ENCODE measurements around the gene GOLGA2. TPM values are rescaled to one million over a fixed set of nuclear protein-coding genes. Genes with fewer than 3 reads are reported as not detected.

GOLGA2 gene
- total RNA-seq, 1 experiment from 2014 or later: 60.5 TPM

- Histone ChIP-seq H3K4me3 (ENCODE audit: low read length) (no peak overlapping the region), H3K9ac (ENCODE audit: low read length) (no peak overlapping the region), H3K27me3 (ENCODE audit: low read length) (no peaks in the 10 kb centered on the region), H3K79me2 (ENCODE audit: low read length) (peaks cover 12% of the 10 kb centered on the region; the same call in 1 of the 2 replicates), H3F3A (ENCODE audit: low read length, unreplicated experiment) (no peaks in the 10 kb centered on the region), H3K4me2 (ENCODE audit: low read length) (no peak overlapping the region), H3K9me2 (replicated peaks; ENCODE audit: low read length) (no peaks in the 10 kb centered on the region), H3K36me3 (ENCODE audit: low read depth, low read length) (no peaks in the 10 kb centered on the region), H3K27ac (ENCODE audit: low read length) (no peak overlapping the region), H2AFZ (ENCODE audit: low read length) (no peak overlapping the region), H4K20me1 (ENCODE audit: low read length) (no peaks in the 10 kb centered on the region), H3K9me3 (ENCODE audit: low read length) (no peaks in the 10 kb centered on the region), H3K4me1 (ENCODE audit: insufficient read depth, low read length) (peaks cover 5% of the 10 kb centered on the region; the same call in 1 of the 2 replicates)
- no TSS peak for BruUV-seq (replicated peaks)
- DNase-seq (no peak), ATAC-seq (no peak)
- intact Hi-C loops (cut with micrococcal nuclease): loop anchor here (10.0 kb wide), 1 partner anchor 46 kb away; no protein-coding TSS in a partner anchor
- CTCF ChIA-PET: no interaction called here
- no peak for TF ChIP-seq EZH2phosphoT487 (IDR thresholded peaks at IDR 0.05; ENCODE audit: borderline replicate concordance, low read length)
- no peak for TF ChIP-seq EZH2 (IDR thresholded peaks at IDR 0.05; ENCODE audit: low read length, unreplicated experiment)
- no peak for TF ChIP-seq CTCF (conservative IDR thresholded peaks at IDR 0.05; ENCODE audit: low read depth, low read length)
- POLR2A ChIA-PET (ENCODE audit: unreplicated experiment): no interaction called here
Measured at GRCh38 chr9:128208946-128209669, 66.7 kb downstream of the GOLGA2 start.

DNA sequence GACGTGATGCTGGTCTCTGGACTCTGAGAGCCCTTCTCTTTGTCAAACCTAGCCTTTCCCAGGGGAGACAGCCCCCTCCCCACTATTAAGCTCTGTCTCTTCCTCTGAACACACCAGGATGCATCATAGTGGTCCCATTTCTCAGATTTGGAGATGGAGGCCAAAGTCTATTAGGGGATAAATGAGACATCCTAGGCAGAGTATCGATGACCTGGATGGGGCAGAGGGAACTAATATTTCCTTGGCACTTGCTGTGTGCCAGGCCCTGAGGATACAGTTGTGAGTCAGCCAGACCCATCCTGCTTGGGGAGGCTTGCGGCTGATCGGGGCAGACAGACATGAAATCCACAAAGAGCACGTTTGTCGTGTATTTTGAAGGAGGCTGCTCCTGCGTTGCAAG lies 67.4 kb downstream of the GOLGA2 start:
- POLR2A ChIA-PET (ENCODE audit: unreplicated experiment): no interaction called here
- no peak overlapping the region for H3K9ac ChIP-seq (ENCODE audit: low read length)
- H3K9me3 ChIP-seq (ENCODE audit: low read length): no peaks in the 10 kb centered on the region
- DNase-seq (no peak), ATAC-seq (no peak)
- no TSS peak for BruUV-seq (replicated peaks)
- H3K9me2 ChIP-seq (replicated peaks; ENCODE audit: low read length): no peaks in the 10 kb centered on the region
- no peaks in the 10 kb centered on the region for H3K36me3 ChIP-seq (ENCODE audit: low read depth, low read length)
- no peak overlapping the region for H3K27ac ChIP-seq (ENCODE audit: low read length)
- TF ChIP-seq EZH2phosphoT487 (IDR thresholded peaks at IDR 0.05; ENCODE audit: borderline replicate concordance, low read length): no peak
- TF ChIP-seq EZH2 (IDR thresholded peaks at IDR 0.05; ENCODE audit: low read length, unreplicated experiment): no peak
- TF ChIP-seq CTCF (conservative IDR thresholded peaks at IDR 0.05; ENCODE audit: low read depth, low read length): no peak
- H3K4me2 ChIP-seq (ENCODE audit: low read length): no peak overlapping the region
- H3K4me1 ChIP-seq (ENCODE audit: insufficient read depth, low read length): peaks cover 5% of the 10 kb centered on the region; the same call in 1 of the 2 replicates
- no peak overlapping the region for H2AFZ ChIP-seq (ENCODE audit: low read length)
- no peaks in the 10 kb centered on the region for H3K27me3 ChIP-seq (ENCODE audit: low read length)
- H3K4me3 ChIP-seq (ENCODE audit: low read length): no peak overlapping the region
- no peaks in the 10 kb centered on the region for H3F3A ChIP-seq (ENCODE audit: low read length, unreplicated experiment)
- intact Hi-C loops (cut with micrococcal nuclease): loop anchor here (10.0 kb wide), 1 partner anchor 46 kb away; no protein-coding TSS in a partner anchor
- H3K79me2 ChIP-seq (ENCODE audit: low read length): peaks cover 12% of the 10 kb centered on the region; the same call in 1 of the 2 replicates
- CTCF ChIA-PET: interaction anchor here (0.7 kb wide), 1 partner anchor 293 kb away, joined by 5 read pairs; no protein-coding TSS in a partner anchor
- H4K20me1 ChIP-seq (ENCODE audit: low read length): no peaks in the 10 kb centered on the region

All from PC-3 (cell line).